Measurements from ENCODE around the gene POGLUT2.
"Not testable (repeated sequence)": the region's sequence is repeated elsewhere in the genome, so short reads cannot be mapped to it uniquely, and the experiment has no call there.

POGLUT2 gene

GRCh38 chr13:102781591-102781990 is 17.2 kb downstream of the POGLUT2 start:
- Histone ChIP-seq H2AFZ (ENCODE audit: low read depth, low read length) (no peak overlapping the region), H3K4me1 (ENCODE audit: low read length) (no peaks in the 10 kb centered on the region), H3K9ac (ENCODE audit: low read length) (no peak overlapping the region), H3K27me3 (ENCODE audit: low read depth, low read length) (no peaks in the 10 kb centered on the region), H3K79me2 (ENCODE audit: low read length) (no peaks in the 10 kb centered on the region), H3K4me2 (ENCODE audit: low read length) (no peak overlapping the region), H4K20me1 (ENCODE audit: insufficient read depth, low read length) (no peaks in the 10 kb centered on the region), H3K27ac (ENCODE audit: low read length) (no peak overlapping the region), H3K36me3 (replicated peaks; ENCODE audit: low read depth, low read length) (peaks cover 4% of the 10 kb centered on the region), H3K4me3 (ENCODE audit: low read length) (no peak overlapping the region), H3K9me3 (ENCODE audit: insufficient read depth, low read length) (no peaks in the 10 kb centered on the region)
- TF ChIP-seq CTCF (IDR thresholded peaks at IDR 0.05; ENCODE audit: low read depth, low read length) (no peak), EZH2phosphoT487 (IDR thresholded peaks at IDR 0.05; ENCODE audit: low read depth) (no peak)

GRCh38 chr13:102780656-102781055 is 18.1 kb downstream of the POGLUT2 start:
- not testable (repeated sequence) for H3K9ac ChIP-seq (ENCODE audit: low read length); H4K20me1 ChIP-seq (ENCODE audit: insufficient read depth, low read length); H3K27me3 ChIP-seq (ENCODE audit: low read depth, low read length); H3K4me3 ChIP-seq (ENCODE audit: low read length); H2AFZ ChIP-seq (ENCODE audit: low read depth, low read length); H3K4me2 ChIP-seq (ENCODE audit: low read length); H3K79me2 ChIP-seq (ENCODE audit: low read length); H3K4me1 ChIP-seq (ENCODE audit: low read length); H3K9me3 ChIP-seq (ENCODE audit: insufficient read depth, low read length); H3K36me3 ChIP-seq (replicated peaks; ENCODE audit: low read depth, low read length); H3K27ac ChIP-seq (ENCODE audit: low read length)

GRCh38 chr13:102779436-102780159 is 19.2 kb downstream of the POGLUT2 start:
- Histone ChIP-seq H3K9ac (ENCODE audit: low read length) (no peak overlapping the region), H4K20me1 (ENCODE audit: insufficient read depth, low read length) (no peaks in the 10 kb centered on the region), H2AFZ (ENCODE audit: low read depth, low read length) (no peak overlapping the region), H3K27ac (ENCODE audit: low read length) (no peak overlapping the region), H3K27me3 (ENCODE audit: low read depth, low read length) (no peaks in the 10 kb centered on the region), H3K36me3 (replicated peaks; ENCODE audit: low read depth, low read length) (peaks cover 4% of the 10 kb centered on the region), H3K4me3 (ENCODE audit: low read length) (no peak overlapping the region), H3K4me2 (ENCODE audit: low read length) (no peak overlapping the region), H3K4me1 (ENCODE audit: low read length) (no peaks in the 10 kb centered on the region), H3K9me3 (ENCODE audit: insufficient read depth, low read length) (no peaks in the 10 kb centered on the region), H3K79me2 (ENCODE audit: low read length) (no peaks in the 10 kb centered on the region)
- TF ChIP-seq EZH2phosphoT487 (IDR thresholded peaks at IDR 0.05; ENCODE audit: low read depth) (no peak), CTCF (IDR thresholded peaks at IDR 0.05; ENCODE audit: low read depth, low read length) (no peak)

- no peak overlapping the region for H2AFZ ChIP-seq (ENCODE audit: low read depth, low read length)
- no peaks in the 10 kb centered on the region for H4K20me1 ChIP-seq (ENCODE audit: insufficient read depth, low read length)
- H3K9ac ChIP-seq (ENCODE audit: low read length): no peak overlapping the region
- H3K9me3 ChIP-seq (ENCODE audit: insufficient read depth, low read length): no peaks in the 10 kb centered on the region
- H3K4me2 ChIP-seq (ENCODE audit: low read length): no peak overlapping the region
- H3K79me2 ChIP-seq (ENCODE audit: low read length): peaks cover 5% of the 10 kb centered on the region
- H3K27ac ChIP-seq (ENCODE audit: low read length): no peak overlapping the region
- TF ChIP-seq EZH2phosphoT487 (IDR thresholded peaks at IDR 0.05; ENCODE audit: low read depth) (no peak), CTCF (IDR thresholded peaks at IDR 0.05; ENCODE audit: low read depth, low read length) (no peak)
- H3K27me3 ChIP-seq (ENCODE audit: low read depth, low read length): no peaks in the 10 kb centered on the region
- H3K4me1 ChIP-seq (ENCODE audit: low read length): peaks cover 6% of the 10 kb centered on the region; the same call in 1 of the 2 replicates
- H3K36me3 ChIP-seq (replicated peaks; ENCODE audit: low read depth, low read length): peaks cover 4% of the 10 kb centered on the region
- no peak overlapping the region for H3K4me3 ChIP-seq (ENCODE audit: low read length)
These were observed 21.0 kb downstream of the POGLUT2 start for GRCh38 chr13:102777736-102778135.
